ENCODE results near the gene GPBP1L1. TPM values are rescaled to one million over a fixed set of nuclear protein-coding genes. Genes with fewer than 3 reads are reported as not detected.

Gene GPBP1L1
- total and polyA plus RNA-seq, 9 of the 15 experiments (the other 6 are each of a cell fraction or from before 2014, with no cell fraction given): 86.0 to 216 (median 138) TPM

GRCh38 chr1:45722809-45723208 lies 36.5 kb upstream of the GPBP1L1 start (continued):
- TF ChIP-seq SMARCB1 (IDR thresholded peaks at IDR 0.05; ENCODE audit: insufficient read length, low read depth): no peak
- TF ChIP-seq ATF6 (CRISPR knock-in tag; IDR thresholded peaks at IDR 0.05): no peak
- TF ChIP-seq TRIM24 (IDR thresholded peaks at IDR 0.05): peak; percentile 90 to 94; a peak in 3 of 4 replicates
- TF ChIP-seq MED1 (CRISPR knock-in tag; IDR thresholded peaks at IDR 0.05; ENCODE audit: borderline replicate concordance): no peak
- peak in 1 of 2 experiments; percentile 16; a peak in 1 of 4 replicates for TF ChIP-seq MNT (conservative IDR thresholded peaks at IDR 0.05)
- no peak for TF ChIP-seq SIN3A (IDR thresholded peaks at IDR 0.05; ENCODE audit: borderline replicate concordance in 2 of 2, control insufficient read depth in 1 of 2, low read depth in 2 of 2, low read length in 2 of 2)
- no peak for TF ChIP-seq ZNF280B (CRISPR knock-in tag; IDR thresholded peaks at IDR 0.05)
- no peak for TF ChIP-seq ILK (tag; IDR thresholded peaks at IDR 0.05; ENCODE audit: borderline replicate concordance, low read depth)
- no peak for TF ChIP-seq E2F4 (CRISPR knock-in tag; IDR thresholded peaks at IDR 0.05; ENCODE audit: low read depth)
- TF ChIP-seq YY1 (IDR thresholded peaks at IDR 0.05; ENCODE audit: borderline replicate concordance in 1 of 3, control insufficient read depth in 1 of 3, extremely low read depth in 1 of 3, insufficient read depth in 3 of 3, insufficient read length in 1 of 3, insufficient replicate concordance in 2 of 3, low read depth in 1 of 3, low read length in 2 of 3): no peak
- TF ChIP-seq ZNF778 (CRISPR knock-in tag; IDR thresholded peaks at IDR 0.05): no peak
- TF ChIP-seq ZNF592 (IDR thresholded peaks at IDR 0.05): no peak
- TF ChIP-seq NFE2 (IDR thresholded peaks at IDR 0.05; ENCODE audit: low read depth): peak; percentile 61
- TF ChIP-seq SIRT6 (IDR thresholded peaks at IDR 0.05; ENCODE audit: low read depth, low read length): no peak
- TF ChIP-seq HMG20A (CRISPR knock-in tag; conservative IDR thresholded peaks at IDR 0.05): no peak
- TF ChIP-seq ARID1B (IDR thresholded peaks at IDR 0.05): peak; percentile 52; the same call in 1 of the 2 replicates

All from K562 (cell line).